Posterior cingulate gyrus (tissue), 11 donors: ENCODE results near the gene EMP1.
"Not testable (repeated sequence)": the region's sequence is repeated elsewhere in the genome, so short reads cannot be mapped to it uniquely, and the experiment has no call there.

Source experiments
- DNase-seq, 10 donors: peaks; one replicate each; pipeline versions ENCODE4 v3.0.0 to v3.0.0-alpha.2; 2020 to 2021; ENCODE audit warnings: mixed read lengths in 3 of 10
- intact Hi-C: fragments of 100-400 bp; cut with DNase I; formaldehyde crosslinking; loops from one replicate; pipeline ENCODE4 v1.15.1; 2023

The EMP1 gene

GRCh38 chr12:13252616-13253015 lies 56.1 kb downstream of the EMP1 start:
- intact Hi-C loops, result no loop called here
- DNase-seq, result no peak

GRCh38 chr12:13253966-13254760 lies 57.6 kb downstream of the EMP1 start:
- intact Hi-C loops, result no loop called here
- DNase-seq, result no peak

GRCh38 chr12:13255792-13256691 lies 59.5 kb downstream of the EMP1 start:
- intact Hi-C loops, result loop anchor here (5.0 kb wide), 1 partner anchor 276 kb away; no protein-coding TSS in a partner anchor
- peak; percentile 88 to 99 (median 96) for DNase-seq

GRCh38 chr12:13256692-13257045 lies 60.1 kb downstream of the EMP1 start:
- intact Hi-C loops, result loop anchor here (5.0 kb wide), 1 partner anchor 276 kb away; no protein-coding TSS in a partner anchor
- DNase-seq, result no peak

DNA sequence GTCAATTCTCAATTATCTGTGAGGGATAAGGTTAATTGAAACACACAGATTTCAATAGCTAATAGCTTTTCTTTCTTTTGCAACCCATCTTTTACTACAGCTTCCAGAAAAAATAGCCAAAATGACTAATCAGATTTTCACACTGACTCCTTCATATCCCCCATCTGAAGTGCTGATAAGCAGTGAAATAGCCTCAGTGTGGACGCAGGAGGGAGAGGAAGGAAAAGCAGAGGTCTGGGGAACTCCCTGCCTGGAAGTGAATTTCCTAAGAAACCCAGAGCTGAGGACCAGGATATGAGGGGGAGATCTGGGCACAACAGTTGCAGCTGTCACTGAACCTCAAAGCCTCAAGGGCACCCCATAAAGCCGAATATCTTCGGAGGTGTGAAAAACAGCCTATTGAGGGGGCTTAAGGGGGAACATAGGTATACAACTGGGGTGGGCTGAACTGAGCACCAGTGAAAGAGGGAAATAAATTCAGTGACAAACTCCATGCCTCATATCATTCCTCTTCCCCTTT lies 60.9 kb downstream of the EMP1 start:
- intact Hi-C loops, result loop anchor here (5.0 kb wide), 1 partner anchor 275 kb away; no protein-coding TSS in a partner anchor
- DNase-seq, result no peak

DNA sequence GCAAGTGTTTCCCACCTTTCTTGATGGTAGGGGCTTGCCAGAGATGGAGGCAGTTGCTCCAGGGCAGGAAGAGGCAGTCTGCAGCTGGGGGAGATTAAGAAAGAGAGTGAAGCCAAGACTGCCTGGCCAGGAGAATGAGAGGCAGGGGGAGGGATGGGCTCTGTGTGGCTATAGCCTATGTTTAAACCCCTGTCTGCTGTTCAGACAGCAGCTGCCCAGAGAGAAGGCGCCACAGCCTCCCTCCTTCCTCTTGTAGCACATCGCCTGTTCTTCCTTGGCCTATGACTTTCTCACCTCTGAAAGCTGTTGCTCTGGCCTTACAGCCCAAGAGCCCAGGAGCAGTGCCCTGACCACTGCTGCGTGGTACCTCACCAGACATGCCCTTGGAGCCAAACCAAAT lies 61.7 kb downstream of the EMP1 start:
- peak in 1 of 10 donors; percentile 31 for DNase-seq
- intact Hi-C loops, result loop anchor here (5.0 kb wide), 1 partner anchor 274 kb away; no protein-coding TSS in a partner anchor

DNA sequence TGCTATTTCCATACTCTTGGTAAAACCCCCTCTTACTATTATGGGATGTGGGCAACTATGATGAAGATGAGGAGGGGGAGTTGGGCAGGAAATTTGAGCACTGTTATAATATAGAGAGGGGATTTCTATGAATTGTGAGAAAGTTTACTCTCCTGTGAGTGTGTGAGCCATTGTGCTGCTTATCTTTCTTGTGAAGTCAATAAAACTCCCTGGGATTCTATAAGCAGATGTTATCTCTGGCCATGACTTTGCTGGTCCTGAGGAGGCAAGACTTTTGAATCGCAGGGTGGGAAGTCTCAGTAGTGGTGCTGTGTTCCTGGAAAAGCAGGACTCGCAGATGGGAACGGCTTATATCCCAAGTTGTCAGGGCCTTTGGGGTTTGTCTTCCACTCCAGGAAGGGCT lies 62.2 kb downstream of the EMP1 start:
- DNase-seq, result no peak
- intact Hi-C loops, result loop anchor here (5.0 kb wide), 1 partner anchor 274 kb away; no protein-coding TSS in a partner anchor

DNA sequence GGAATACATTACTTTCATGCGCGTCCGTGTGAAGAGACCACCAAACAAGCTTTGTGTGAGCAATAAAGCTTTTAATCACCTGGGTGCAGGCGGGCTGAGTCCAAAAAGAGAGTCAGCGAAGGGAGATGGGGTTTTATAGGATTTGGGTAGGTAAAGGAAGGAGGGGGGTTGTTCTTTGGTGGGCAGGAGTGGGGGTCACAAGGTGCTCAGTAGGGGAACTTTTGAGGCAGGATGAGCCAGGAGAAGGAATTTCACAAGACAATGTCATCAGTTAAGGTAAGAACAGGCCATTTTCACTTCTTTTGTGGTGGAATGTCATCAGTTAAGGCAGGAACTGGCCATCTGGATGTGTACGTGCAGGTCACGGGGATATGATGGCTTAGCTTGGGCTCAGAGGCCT lies 63.1 kb downstream of the EMP1 start:
- intact Hi-C loops, result loop anchor here (5.0 kb wide), 1 partner anchor 273 kb away; no protein-coding TSS in a partner anchor
- not testable (repeated sequence) for DNase-seq

GRCh38 chr12:13267826-13268225 lies 71.3 kb downstream of the EMP1 start:
- intact Hi-C loops, DNase-seq: not testable (repeated sequence)

DNA sequence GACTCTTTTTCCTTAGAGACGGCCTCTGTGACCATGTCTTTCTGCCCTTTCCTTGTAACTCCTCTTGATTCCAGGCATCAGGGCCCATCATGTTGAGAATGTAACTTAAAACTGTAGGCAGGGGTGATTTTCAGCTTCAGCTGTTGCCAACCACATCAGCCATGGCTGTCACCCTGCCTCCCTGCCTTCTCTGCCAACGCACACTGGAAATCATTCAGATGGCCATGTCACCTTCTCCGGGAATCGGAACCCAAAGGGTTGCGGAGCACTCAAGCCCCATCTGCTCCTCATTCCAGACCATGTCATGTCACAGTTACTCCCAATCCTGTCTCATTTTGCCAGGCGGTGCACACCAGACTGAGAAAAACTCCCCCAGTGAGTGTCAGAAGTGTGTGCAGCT lies 72.1 kb downstream of the EMP1 start:
- intact Hi-C loops, result no loop called here
- no peak for DNase-seq
